Measurements from ENCODE around the gene SH2D3A. TPM values are rescaled to one million over a fixed set of nuclear protein-coding genes. Genes with fewer than 3 reads are reported as not detected.

SH2D3A gene
- total and polyA plus RNA-seq, 2 of the 8 experiments (the other 6 are each of a cell fraction or from before 2014, with no cell fraction given): 14.5 to 22.1 TPM

GRCh38 chr19:6753178-6754031 is 13.8 kb downstream of the SH2D3A start:
- Histone ChIP-seq H3K4me2 (ENCODE audit: insufficient read depth in 1 of 2, low read depth in 2 of 2, low read length in 2 of 2) (peak overlapping the region; percentile 10 to 71), H3K27me3 (replicated peaks in 1 of 4; ENCODE audit: control insufficient read depth in 3 of 4, extremely low read depth in 1 of 4, insufficient read depth in 3 of 4, low read length in 3 of 4) (no peaks in the 10 kb centered on the region), H2AK5ac (ENCODE audit: low read depth, low read length) (no peak overlapping the region), H4K5ac (ENCODE audit: insufficient read length, low read depth, low read length) (no peak overlapping the region), H3K23ac (ENCODE audit: insufficient read length) (no peak overlapping the region), H3K14ac (ENCODE audit: insufficient read length) (no peak overlapping the region), H3K9me3 (ENCODE audit: insufficient read depth in 2 of 2, low read depth in 1 of 2, low read length in 1 of 2) (no peaks in the 10 kb centered on the region), H3K18ac (ENCODE audit: extremely low read depth, low read length) (peak overlapping the region; percentile 90), H4K20me1 (replicated peaks in 1 of 2; ENCODE audit: control insufficient read depth in 1 of 2, insufficient read depth in 2 of 2, low read length in 2 of 2) (peaks cover 0 to 3% of the 10 kb centered on the region in 2 experiments), H3K27ac (ENCODE audit: low read depth, low read length) (peak overlapping the region; percentile 82), H3K23me2 (ENCODE audit: low read depth, low read length) (peaks cover 2% of the 10 kb centered on the region; the same call in 1 of the 2 replicates), H3K9ac (replicated peaks in 1 of 4; ENCODE audit: extremely low read depth in 1 of 4, low read depth in 3 of 4, low read length in 3 of 4) (peak overlapping the region in 2 of 4 experiments; percentile 56 to 65; a peak in 4 of 7 replicates), H2BK120ac (replicated peaks; ENCODE audit: low read depth, low read length) (no peak overlapping the region), H4K91ac (replicated peaks; ENCODE audit: insufficient read length, low read length) (peak overlapping the region; percentile 5), H2BK12ac (ENCODE audit: low read depth, low read length) (peak overlapping the region; percentile 39; the same call in 1 of the 2 replicates), H2BK5ac (ENCODE audit: low read depth, low read length) (peak overlapping the region; percentile 91; the same call in 1 of the 2 replicates), H3K4me3 (ENCODE audit: extremely low read depth in 1 of 4, insufficient read depth in 2 of 4, low read depth in 3 of 4, low read length in 4 of 4) (peak overlapping the region; percentile 11 to 61 (median 47)), H3K36me3 (ENCODE audit: control insufficient read depth in 2 of 4, insufficient read depth in 4 of 4, low read length in 3 of 4) (peaks cover 12 to 36% (median 21%) of the 10 kb centered on the region in 4 experiments), H3K4me1 (replicated peaks in 1 of 4; ENCODE audit: control insufficient read depth in 3 of 4, insufficient read depth in 4 of 4, low read length in 3 of 4) (peaks cover 0 to 7% (median 5%) of the 10 kb centered on the region in 4 experiments; a peak in 6 of 7 replicates), H3K56ac (replicated peaks; ENCODE audit: insufficient read length, low read depth, low read length) (no peak overlapping the region), H3K79me1 (ENCODE audit: low read depth, low read length) (no peaks in the 10 kb centered on the region), H2BK15ac (ENCODE audit: low read length) (0 out of 2 replicates have a peak overlapping the region, but pooled peaks have one; percentile 61), H3K79me2 (ENCODE audit: control insufficient read depth in 1 of 2, insufficient read depth in 2 of 2, low read length in 2 of 2) (no peaks in the 10 kb centered on the region), H3K4ac (replicated peaks; ENCODE audit: insufficient read length, low read depth, low read length) (no peak overlapping the region), H2BK20ac (ENCODE audit: low read length) (peak overlapping the region; percentile 80; the same call in 1 of the 2 replicates), H4K8ac (ENCODE audit: extremely low read depth, insufficient read depth, low read length) (peak overlapping the region; percentile 45; the same call in 1 of the 2 replicates), H2AFZ (ENCODE audit: low read length) (no peak overlapping the region)
- peak; percentile 96 for FAIRE-seq
- ChIA-PET CTCF (ENCODE audit: partially characterized antibody) (interaction anchor here (0.7 to 2.7 kb wide), 7 partner anchors 15 to 110 kb away, joined by 3 to 19 read pairs (median 8); partner anchors contain the start of genes GPR108 and SH2D3A), POLR2A (ENCODE audit: partially characterized antibody) (interaction anchor here (0.7 to 8.0 kb wide), 10 partner anchors 12 to 527 kb away, joined by 3 to 110 read pairs (median 4); partner anchors contain the start of genes GPR108, SH2D3A, TNFSF9 and TRIP10)
- DNase-seq (ENCODE audit: low read depth in 1 of 2, low spot score in 2 of 2): peak; percentile 97 to 100
- 4% methylated on average over 45 of the region's 50 CpGs; no CpG with 5 or more reads in 1 of the 2 experiments for WGBS, 2 experiments (ENCODE audit: extremely low coverage in 1 of 2, insufficient coverage in 1 of 2, insufficient read length in 1 of 2, insufficient replicate concordance in 2 of 2, low coverage in 1 of 2, low lambda C conversion rate in 2 of 2, missing lambda C conversion rate in 1 of 2)
- TF ChIP-seq SP1 (IDR thresholded peaks at IDR 0.05; ENCODE audit: low read depth, low read length) (peak; percentile 29; the same call in 1 of the 2 replicates), JUND (IDR thresholded peaks at IDR 0.05; ENCODE audit: low read length) (no peak), POLR2A (IDR thresholded peaks at IDR 0.05; ENCODE audit: control extremely low read depth in 1 of 2, low read depth in 2 of 2, low read length in 2 of 2) (peak; percentile 48 to 75), USF2 (IDR thresholded peaks at IDR 0.05; ENCODE audit: low read length) (peak; percentile 74; the same call in 1 of the 2 replicates), EP300 (IDR thresholded peaks at IDR 0.05; ENCODE audit: borderline replicate concordance in 1 of 2, low read depth in 2 of 2, low read length in 2 of 2) (0 out of 3 replicates have a peak, but pooled peaks of 1 of the 2 experiments have one; percentile 3), GABPA (IDR thresholded peaks at IDR 0.05; ENCODE audit: borderline replicate concordance, insufficient read depth, low read length) (no peak), CHD2 (IDR thresholded peaks at IDR 0.05; ENCODE audit: low read length) (0 out of 2 replicates have a peak, but pooled peaks have one; percentile 17), POU5F1 (IDR thresholded peaks at IDR 0.05; ENCODE audit: low read depth, low read length) (no peak), CREB1 (IDR thresholded peaks at IDR 0.05) (peak; percentile 61; the same call in 1 of the 2 replicates), KDM1A (IDR thresholded peaks at IDR 0.05; ENCODE audit: borderline replicate concordance, low read length) (no peak)

Data from H1 (cell line).